Hepatic stellate cell (primary cell): ENCODE measurements around the gene TIMP2.
"Not testable (repeated sequence)": the region's sequence is repeated elsewhere in the genome, so short reads cannot be mapped to it uniquely, and the experiment has no call there.

ENCODE experiments used
- DNase-seq: peaks from one replicate; pipeline ENCODE4 v3.0.0; 2011; ENCODE audit warnings: low spot score

TIMP2 gene

GRCh38 chr17:78925234-78925633 is at the start of gene TIMP2:
TIMP2 (minus strand) TSS chr17:78925387; CDS start chr17:78925088, 299 bp downstream.
- DNase-seq: peak; percentile 93

GRCh38 chr17:78973792-78974520 is 48.8 kb upstream of the TIMP2 start:
- no peak for DNase-seq

- DNase-seq: no peak
Measured at GRCh38 chr17:78973196-78973595, 48.0 kb upstream of the TIMP2 start.

GRCh38 chr17:78972507-78973105 is 47.4 kb upstream of the TIMP2 start:
- DNase-seq: no peak

GRCh38 chr17:78971756-78972506 is 46.7 kb upstream of the TIMP2 start:
- DNase-seq: no peak

- DNase-seq: peak; percentile 79
Measured at GRCh38 chr17:78970834-78971755, 45.9 kb upstream of the TIMP2 start.

- DNase-seq: no peak
Measured at GRCh38 chr17:78969865-78970264, 44.7 kb upstream of the TIMP2 start.

GRCh38 chr17:78967782-78968362 is 42.7 kb upstream of the TIMP2 start:
- DNase-seq: no peak

GRCh38 chr17:78966910-78967600 is 41.9 kb upstream of the TIMP2 start:
- DNase-seq: no peak

GRCh38 chr17:78966123-78966813 is 41.1 kb upstream of the TIMP2 start:
- DNase-seq: no peak

- no peak for DNase-seq
Measured at GRCh38 chr17:78965491-78965924, 40.3 kb upstream of the TIMP2 start.

GRCh38 chr17:78963378-78963777 is 38.2 kb upstream of the TIMP2 start:
- DNase-seq: no peak

- not testable (repeated sequence) for DNase-seq
Measured at GRCh38 chr17:78962984-78963348, 37.8 kb upstream of the TIMP2 start.

- peak; percentile 49 for DNase-seq
Measured at GRCh38 chr17:78962345-78962983, 37.3 kb upstream of the TIMP2 start.

- DNase-seq: no peak
Measured at GRCh38 chr17:78961571-78961970, 36.4 kb upstream of the TIMP2 start.

GRCh38 chr17:78960928-78961327 is 35.7 kb upstream of the TIMP2 start:
- DNase-seq: no peak

- no peak for DNase-seq
Measured at GRCh38 chr17:78959803-78960202, 34.6 kb upstream of the TIMP2 start.

GRCh38 chr17:78958641-78959127 is 33.5 kb upstream of the TIMP2 start:
- peak; percentile 25 for DNase-seq

- peak; percentile 19 for DNase-seq
Measured at GRCh38 chr17:78957128-78957527, 31.9 kb upstream of the TIMP2 start.

- no peak for DNase-seq
Measured at GRCh38 chr17:78956254-78956653, 31.1 kb upstream of the TIMP2 start.
